PC-3 (cell line): ENCODE measurements around the gene SFXN4. TPM values are rescaled to one million over a fixed set of nuclear protein-coding genes. Genes with fewer than 3 reads are reported as not detected.

Experiments
- ATAC-seq: fragments of 200-7000 bp; cut with Tn5 transposase; 2 replicates; pipeline ENCODE4 v1.9.1; 2020; ENCODE audit warnings: mild to moderate bottlenecking, moderate library complexity
- BruUV-seq: library from RNA; stranded (reverse); fragments of 400-500 nt; replicated peaks from 2 replicates; lab custom pipeline; 2021; lab: Mats Ljungman, UMichigan
- CTCF ChIA-PET: fragments of 300-600 bp; sonication (Branson Sonifier 250); formaldehyde crosslinking; loops from one replicate; lab custom pipeline; 2022; ENCODE audit warnings: antibody characterized with exemption; lab: Charles Lee
- POLR2A ChIA-PET: fragments of 300-600 bp; sonication (Branson Sonifier 250); formaldehyde crosslinking; loops from one replicate; lab custom pipeline; 2022; ENCODE audit warnings: antibody characterized with exemption; ENCODE audit not compliant: unreplicated experiment; lab: Charles Lee
- DNase-seq: peaks from one replicate; pipeline ENCODE4 v3.0.0-alpha.2; 2015
- H2AFZ ChIP-seq: fragments of 300-600 bp; sonication (generic); 2 replicates; pipeline ENCODE4 v1.6.0; 2016; ENCODE audit warnings: antibody characterized with exemption, low read length
- H3F3A ChIP-seq: fragments of 300-600 bp; sonication (generic); one replicate; pipeline ENCODE4 v1.6.0; 2017; ENCODE audit warnings: antibody characterized with exemption, low read length, control low read depth, mild to moderate bottlenecking; ENCODE audit not compliant: unreplicated experiment
- H3K27ac ChIP-seq: fragments of 300-600 bp; sonication (generic); 2 replicates; pipeline ENCODE4 v1.5.1; 2016; ENCODE audit warnings: mild to moderate bottlenecking, low read length
- H3K27me3 ChIP-seq: fragments of 300-600 bp; sonication (generic); 2 replicates; pipeline ENCODE4 v1.6.1; 2016; ENCODE audit warnings: low read length, mixed read lengths
- H3K36me3 ChIP-seq: fragments of 300-600 bp; sonication (generic); 2 replicates; pipeline ENCODE4 v1.6.1; 2016; ENCODE audit warnings: low read depth, mixed run types, low read length, mixed read lengths
- H3K4me1 ChIP-seq: fragments of 300-600 bp; sonication (generic); 2 replicates; pipeline ENCODE4 v1.5.1; 2016; ENCODE audit warnings: low read length; ENCODE audit not compliant: insufficient read depth
- H3K4me2 ChIP-seq: fragments of 300-600 bp; sonication (generic); 2 replicates; pipeline ENCODE4 v1.6.0; 2016; ENCODE audit warnings: low read length
- H3K4me3 ChIP-seq: fragments of 300-600 bp; sonication (generic); 2 replicates; pipeline ENCODE4 v1.5.1; 2016; ENCODE audit warnings: mild to moderate bottlenecking, low read length, mixed read lengths
- H3K79me2 ChIP-seq: fragments of 300-600 bp; sonication (generic); 2 replicates; pipeline ENCODE4 v1.6.1; 2017; ENCODE audit warnings: low read length, mixed read lengths
- H3K9ac ChIP-seq: fragments of 300-600 bp; sonication (generic); 2 replicates; pipeline ENCODE4 v1.6.0; 2016; ENCODE audit warnings: mild to moderate bottlenecking, low read length
- H3K9me2 ChIP-seq: fragments of 300-600 bp; sonication (generic); replicated peaks from 2 replicates; pipeline ENCODE4 v1.6.1; 2016; ENCODE audit warnings: mixed run types, low read length, mixed read lengths
- H3K9me3 ChIP-seq: fragments of 300-600 bp; sonication (generic); 2 replicates; pipeline ENCODE4 v1.6.1; 2016; ENCODE audit warnings: low read length, mixed read lengths
- H4K20me1 ChIP-seq: fragments of 300-600 bp; sonication (generic); 2 replicates; pipeline ENCODE4 v1.6.1; 2016; ENCODE audit warnings: low read length, mixed read lengths
- EZH2 ChIP-seq: fragments of 300-600 bp; sonication (generic); IDR thresholded peaks from one replicate; pipeline ENCODE4 v1.6.1; 2017; ENCODE audit warnings: antibody characterized with exemption, mild to moderate bottlenecking, low read length; ENCODE audit not compliant: unreplicated experiment
- EZH2phosphoT487 ChIP-seq: fragments of 300-600 bp; sonication (generic); IDR thresholded peaks from 2 replicates; pipeline ENCODE4 v1.6.1; 2018; ENCODE audit warnings: mild to moderate bottlenecking, antibody characterized with exemption, low read length, borderline replicate concordance
- intact Hi-C: fragments of 100-400 bp; cut with micrococcal nuclease; formaldehyde crosslinking; loops from 2 replicates; pipeline ENCODE4 v1.9.0; 2023
- total RNA-seq: library from RNA; depleted of rRNA; stranded (reverse); fragments of >200 nt; gene quantifications from 2 replicates; pipeline ENCODE4 v1.2.3, GENCODE V29; 2014
- TF ChIP-seq, protein P1 (sequence below): fragments of 300-600 bp; sonication (generic); conservative IDR thresholded peaks from 2 replicates; pipeline ENCODE4 v1.5.1; 2017; ENCODE audit warnings: antibody characterized with exemption, low read depth, mild to moderate bottlenecking, low read length

The SFXN4 gene
- total RNA-seq, 1 experiment from 2014 or later = 32.8 TPM

DNA sequence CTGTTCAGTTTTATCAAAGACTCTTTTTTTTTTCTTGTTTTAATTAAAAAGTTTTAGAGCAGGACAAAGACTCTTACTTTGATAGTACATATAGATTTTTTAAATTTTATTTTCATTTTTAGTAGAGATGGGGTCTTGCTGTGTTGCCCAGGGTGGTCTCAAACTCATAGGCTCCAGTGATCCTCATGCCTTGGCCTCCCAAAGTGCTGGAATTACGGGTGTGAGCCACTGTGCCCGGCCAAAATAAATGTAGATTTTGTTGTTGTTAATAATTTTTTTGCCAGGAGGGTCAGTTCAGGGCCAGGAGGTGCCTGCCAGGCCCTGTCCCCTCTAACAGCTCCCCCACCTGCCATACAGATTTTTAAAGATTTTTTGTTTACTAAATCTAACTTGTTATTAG is 44.6 kb downstream of the SFXN4 start:
- no peaks in the 10 kb centered on the region for H4K20me1 ChIP-seq
- no peaks in the 10 kb centered on the region for H3F3A ChIP-seq
- H3K27me3 ChIP-seq = no peaks in the 10 kb centered on the region
- ChIA-PET CTCF (no interaction called here), POLR2A (no interaction called here)
- no peak for ATAC-seq
- no peaks in the 10 kb centered on the region for H3K79me2 ChIP-seq
- no peak overlapping the region for H3K4me3 ChIP-seq
- intact Hi-C loops = no loop called here
- no peak for TF ChIP-seq EZH2
- no TSS peak for BruUV-seq
- H3K9me3 ChIP-seq = no peaks in the 10 kb centered on the region
- H3K36me3 ChIP-seq = no peaks in the 10 kb centered on the region
- H3K9ac ChIP-seq = no peak overlapping the region
- DNase-seq = no peak
- H3K4me1 ChIP-seq = peaks cover 5% of the 10 kb centered on the region; the same call in 1 of the 2 replicates
- peak overlapping the region; percentile 34 for H3K27ac ChIP-seq
- no peak overlapping the region for H2AFZ ChIP-seq
- H3K4me2 ChIP-seq = no peak overlapping the region
- no peaks in the 10 kb centered on the region for H3K9me2 ChIP-seq

DNA sequence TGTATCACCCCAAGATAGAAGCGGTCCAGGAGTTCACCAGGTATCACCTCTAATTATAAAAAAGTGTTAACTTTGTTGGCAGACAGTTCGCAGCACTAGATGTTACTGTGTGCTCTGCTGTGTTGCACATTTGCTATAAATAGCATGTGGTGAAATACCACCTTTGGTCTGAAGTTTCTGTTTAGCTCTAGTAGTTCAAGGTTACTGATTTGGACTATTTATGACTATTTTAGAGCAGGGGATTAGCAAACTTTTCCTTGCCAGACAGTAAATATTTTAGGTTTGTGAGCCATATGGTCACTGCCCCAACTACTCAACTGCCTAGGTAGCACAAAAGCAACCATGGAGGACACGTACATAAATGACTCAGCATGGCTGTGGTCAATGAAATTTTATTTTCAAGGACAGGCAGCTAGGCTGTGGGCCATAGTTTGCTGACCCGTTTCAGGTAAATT is 45.1 kb downstream of the SFXN4 start:
- H2AFZ ChIP-seq = no peak overlapping the region
- peaks cover 5% of the 10 kb centered on the region; the same call in 1 of the 2 replicates for H3K4me1 ChIP-seq
- ChIA-PET CTCF (no interaction called here), POLR2A (no interaction called here)
- DNase-seq (peak; percentile 39), ATAC-seq (peak; percentile 59)
- no peak overlapping the region for H3K4me2 ChIP-seq
- no peaks in the 10 kb centered on the region for H3K36me3 ChIP-seq
- H3K27me3 ChIP-seq = no peaks in the 10 kb centered on the region
- intact Hi-C loops = no loop called here
- no peak overlapping the region for H3K4me3 ChIP-seq
- no peaks in the 10 kb centered on the region for H3K9me3 ChIP-seq
- no peak overlapping the region for H3K9ac ChIP-seq
- no peaks in the 10 kb centered on the region for H4K20me1 ChIP-seq
- no peaks in the 10 kb centered on the region for H3K9me2 ChIP-seq
- no peak for TF ChIP-seq EZH2
- TF ChIP-seq, protein P1, sequence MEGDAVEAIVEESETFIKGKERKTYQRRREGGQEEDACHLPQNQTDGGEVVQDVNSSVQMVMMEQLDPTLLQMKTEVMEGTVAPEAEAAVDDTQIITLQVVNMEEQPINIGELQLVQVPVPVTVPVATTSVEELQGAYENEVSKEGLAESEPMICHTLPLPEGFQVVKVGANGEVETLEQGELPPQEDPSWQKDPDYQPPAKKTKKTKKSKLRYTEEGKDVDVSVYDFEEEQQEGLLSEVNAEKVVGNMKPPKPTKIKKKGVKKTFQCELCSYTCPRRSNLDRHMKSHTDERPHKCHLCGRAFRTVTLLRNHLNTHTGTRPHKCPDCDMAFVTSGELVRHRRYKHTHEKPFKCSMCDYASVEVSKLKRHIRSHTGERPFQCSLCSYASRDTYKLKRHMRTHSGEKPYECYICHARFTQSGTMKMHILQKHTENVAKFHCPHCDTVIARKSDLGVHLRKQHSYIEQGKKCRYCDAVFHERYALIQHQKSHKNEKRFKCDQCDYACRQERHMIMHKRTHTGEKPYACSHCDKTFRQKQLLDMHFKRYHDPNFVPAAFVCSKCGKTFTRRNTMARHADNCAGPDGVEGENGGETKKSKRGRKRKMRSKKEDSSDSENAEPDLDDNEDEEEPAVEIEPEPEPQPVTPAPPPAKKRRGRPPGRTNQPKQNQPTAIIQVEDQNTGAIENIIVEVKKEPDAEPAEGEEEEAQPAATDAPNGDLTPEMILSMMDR = no peak
- no peak for TF ChIP-seq EZH2phosphoT487
- no peaks in the 10 kb centered on the region for H3K79me2 ChIP-seq
- H3K27ac ChIP-seq = peak overlapping the region; percentile 34
- H3F3A ChIP-seq = no peaks in the 10 kb centered on the region
- no TSS peak for BruUV-seq

DNA sequence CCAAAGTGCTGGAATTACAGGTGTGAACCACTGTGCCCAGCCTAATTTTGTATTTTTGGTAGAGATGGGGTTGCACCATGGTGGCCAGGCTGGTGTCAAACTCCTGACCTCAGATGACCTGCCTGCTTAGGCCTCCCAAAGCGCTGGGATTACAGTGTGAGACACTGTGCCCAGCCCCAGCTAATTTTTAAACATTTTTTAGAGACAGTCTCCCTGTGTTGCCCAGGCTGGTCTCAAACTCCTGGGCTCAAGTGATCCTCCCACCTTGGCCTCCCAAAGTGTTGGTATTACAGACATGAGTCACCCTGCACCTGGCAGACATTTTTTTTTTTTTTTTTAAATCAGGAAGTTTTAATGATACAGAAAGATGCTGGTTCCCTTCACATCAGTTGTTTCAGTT is 46.1 kb downstream of the SFXN4 start:
- no peak overlapping the region for H3K27ac ChIP-seq
- intact Hi-C loops = no loop called here
- BruUV-seq = no TSS peak
- POLR2A ChIA-PET = no interaction called here
- peaks cover 5% of the 10 kb centered on the region; the same call in 1 of the 2 replicates for H3K4me1 ChIP-seq
- H3K4me2 ChIP-seq = no peak overlapping the region
- TF ChIP-seq EZH2 (no peak), EZH2phosphoT487 (no peak)
- TF ChIP-seq, protein P1 = no peak
- H2AFZ ChIP-seq = no peak overlapping the region
- H3K79me2 ChIP-seq = no peaks in the 10 kb centered on the region
- H3K36me3 ChIP-seq = no peaks in the 10 kb centered on the region
- H3K9ac ChIP-seq = no peak overlapping the region
- CTCF ChIA-PET = no interaction called here
- H3F3A ChIP-seq = no peaks in the 10 kb centered on the region
- no peaks in the 10 kb centered on the region for H4K20me1 ChIP-seq
- H3K4me3 ChIP-seq = no peak overlapping the region
- no peaks in the 10 kb centered on the region for H3K27me3 ChIP-seq
- ATAC-seq = no peak
- H3K9me3 ChIP-seq = no peaks in the 10 kb centered on the region
- no peak for DNase-seq
- H3K9me2 ChIP-seq = no peaks in the 10 kb centered on the region
